Adipose tissue (tissue), 3 donors: ENCODE results near the gene FGF14. TPM values are rescaled to one million over a fixed set of nuclear protein-coding genes. Genes with fewer than 3 reads are reported as not detected.

Experiments
- H3K27ac ChIP-seq: one replicate; pipeline ENCODE4 v1.5.1; 2013; ENCODE audit warnings: low read depth, low read length
- WGBS, 3 donors: extraction: QIAGEN DNeasy Blood & Tissue Kit; methylation state at CpG; one replicate each; pipeline ENCODE4 v1.1.7; 2013; 5-methylcytosine and 5-hydroxymethylcytosine counted together
- polyA plus RNA-seq, 3 donors: library from polyadenylated mRNA; stranded (reverse); fragments of 200-250 nt; gene quantifications; one replicate each; pipeline ENCODE4 v1.2.3, GENCODE V29; 2013
- donor health status: healthy with polysubstance abuse.
- donor health status: Bipolar disorder and iron deficiency.
- donor health status: healthy.

Gene FGF14
- polyA plus RNA-seq, 3 donors: 0.39 to 0.56 (median 0.44) TPM

GRCh38 chr13:102286326-102286725, 115.5 kb downstream of the FGF14 start:
- no peak overlapping the region for H3K27ac ChIP-seq
- WGBS, 3 donors: 73 to 90% (median 90%) methylated on average over 1 of the region's 1 CpG

DNA sequence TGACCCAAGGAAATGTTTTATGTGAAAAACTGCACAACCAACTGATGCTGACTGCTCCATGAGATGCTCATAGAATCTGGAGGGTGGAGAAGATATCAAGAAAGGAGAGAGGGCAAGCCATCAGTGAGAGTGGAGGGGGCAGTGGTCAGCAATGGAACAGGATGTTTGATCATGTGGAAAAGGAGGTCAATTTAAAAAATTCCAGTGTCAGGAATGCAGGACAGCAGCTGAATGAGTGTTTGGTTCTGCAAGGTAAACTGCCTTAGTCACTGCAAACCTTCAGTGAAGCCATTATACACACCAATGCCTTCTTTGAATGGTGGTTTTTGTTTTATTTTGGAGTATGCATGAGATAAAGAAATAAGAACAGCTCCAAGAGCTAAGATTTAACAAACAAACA, 121.5 kb downstream of the FGF14 start:
- no peak overlapping the region for H3K27ac ChIP-seq

GRCh38 chr13:102277286-102277685, 124.6 kb downstream of the FGF14 start:
- no peak overlapping the region for H3K27ac ChIP-seq
- whole genome bisulfite sequencing, 3 donors: 44 to 61% (median 57%) methylated on average over 4 of the region's 4 CpGs

GRCh38 chr13:102276404-102276803, 125.4 kb downstream of the FGF14 start:
- H3K27ac ChIP-seq: no peak overlapping the region
- WGBS, 3 donors: 51 to 59% (median 52%) methylated on average over 1 of the region's 1 CpG

GRCh38 chr13:102275969-102276368, 125.9 kb downstream of the FGF14 start:
- H3K27ac ChIP-seq: no peak overlapping the region
- 33 to 44% (median 41%) methylated on average over 3 of the region's 3 CpGs for WGBS, 3 donors

DNA sequence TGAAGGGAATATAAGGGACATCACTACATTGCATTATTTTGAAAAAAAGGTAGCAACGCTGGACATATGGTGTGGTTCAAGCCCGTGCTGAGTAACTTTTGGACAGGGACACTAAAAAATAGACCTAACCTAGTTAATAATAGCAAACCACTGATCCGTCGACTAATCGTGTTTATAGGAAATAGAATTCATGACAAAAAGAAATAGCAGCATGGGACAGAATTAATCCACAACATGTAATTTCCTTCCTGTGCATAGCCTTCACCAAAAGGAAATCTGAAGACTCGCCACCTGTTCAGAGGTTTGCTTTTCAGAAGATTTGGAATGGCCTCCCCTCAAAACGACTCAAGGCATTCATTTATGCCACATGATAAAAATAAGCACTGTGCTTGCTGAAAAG, 128.7 kb downstream of the FGF14 start:
- H3K27ac ChIP-seq: no peak overlapping the region
- 65 to 79% (median 73%) methylated on average over 7 of the region's 7 CpGs for WGBS, 3 donors

- WGBS, 3 donors: 72 to 80% (median 76%) methylated on average over 1 of the region's 1 CpG
- no peak overlapping the region for H3K27ac ChIP-seq
Observed at GRCh38 chr13:102267191-102267590, 134.7 kb downstream of the FGF14 start.

- no peak overlapping the region for H3K27ac ChIP-seq
- WGBS, 3 donors: 46 to 71% (median 64%) methylated on average over 1 of the region's 1 CpG
Observed at GRCh38 chr13:102261809-102262208, 140.0 kb downstream of the FGF14 start.

- 69 to 81% (median 76%) methylated on average over 3 of the region's 3 CpGs for WGBS, 3 donors
- H3K27ac ChIP-seq: no peak overlapping the region
Observed at GRCh38 chr13:102261316-102261715, 140.5 kb downstream of the FGF14 start.

- no peak overlapping the region for H3K27ac ChIP-seq
- WGBS, 3 donors: 80 to 87% (median 83%) methylated on average over 6 of the region's 6 CpGs
Observed at GRCh38 chr13:102260256-102260655, 141.6 kb downstream of the FGF14 start.

- H3K27ac ChIP-seq: no peak overlapping the region
Observed at GRCh38 chr13:102255409-102255808, 146.4 kb downstream of the FGF14 start.

GRCh38 chr13:102251817-102252216, 150.0 kb downstream of the FGF14 start:
- no peak overlapping the region for H3K27ac ChIP-seq
- WGBS, 3 donors: 76 to 88% (median 86%) methylated on average over 3 of the region's 3 CpGs

DNA sequence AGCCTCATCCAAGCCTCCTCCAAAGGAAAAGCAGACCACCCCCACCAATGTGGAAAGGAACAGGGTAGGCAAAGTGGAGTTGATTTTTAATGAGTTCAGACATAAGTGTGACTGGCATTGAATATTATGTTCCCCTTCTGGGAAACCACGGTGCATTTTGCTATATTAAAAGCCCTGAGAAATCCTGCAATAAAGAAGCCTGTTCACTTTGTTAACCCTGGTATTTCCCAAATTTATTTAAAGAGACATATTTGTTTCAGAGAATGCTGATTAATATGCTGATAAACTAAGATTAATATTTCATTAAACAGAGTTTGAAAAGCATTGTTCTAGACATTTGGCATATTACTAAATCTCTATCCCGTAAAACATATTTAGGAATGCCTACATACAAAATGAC, 151.4 kb downstream of the FGF14 start:
- 74 to 78% (median 76%) methylated on average over 2 of the region's 2 CpGs for WGBS, 3 donors
- no peak overlapping the region for H3K27ac ChIP-seq

DNA sequence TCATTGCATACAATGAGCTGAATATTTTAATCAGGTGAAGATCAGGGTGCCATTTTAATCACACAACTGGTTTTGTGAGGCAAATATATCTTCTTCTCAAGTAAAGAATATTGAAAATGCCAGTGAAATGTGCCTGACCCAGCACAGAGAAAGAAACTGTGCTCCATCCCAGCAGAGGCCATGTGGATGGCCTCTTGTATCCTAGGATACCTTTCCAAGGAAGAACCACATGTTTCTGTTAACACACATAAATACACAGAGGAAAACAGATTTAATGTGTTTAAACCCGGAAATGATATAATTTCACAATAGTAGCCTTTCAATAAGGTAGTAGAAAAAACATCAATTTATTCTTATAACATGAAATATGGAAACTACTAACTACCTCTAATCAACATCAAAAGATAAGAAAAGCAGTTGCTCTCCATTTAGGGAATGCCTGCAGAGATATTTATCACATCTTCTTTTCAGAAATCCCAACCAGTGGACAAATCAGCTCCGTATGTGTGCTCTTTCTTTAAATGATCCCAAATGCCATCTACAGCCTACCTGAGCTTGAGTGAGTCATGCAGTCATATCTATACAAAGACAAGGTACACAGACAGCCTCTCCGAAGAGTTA, 157.1 kb downstream of the FGF14 start:
- 70 to 85% (median 85%) methylated on average over 3 of the region's 3 CpGs for WGBS, 3 donors
- H3K27ac ChIP-seq: no peak overlapping the region

DNA sequence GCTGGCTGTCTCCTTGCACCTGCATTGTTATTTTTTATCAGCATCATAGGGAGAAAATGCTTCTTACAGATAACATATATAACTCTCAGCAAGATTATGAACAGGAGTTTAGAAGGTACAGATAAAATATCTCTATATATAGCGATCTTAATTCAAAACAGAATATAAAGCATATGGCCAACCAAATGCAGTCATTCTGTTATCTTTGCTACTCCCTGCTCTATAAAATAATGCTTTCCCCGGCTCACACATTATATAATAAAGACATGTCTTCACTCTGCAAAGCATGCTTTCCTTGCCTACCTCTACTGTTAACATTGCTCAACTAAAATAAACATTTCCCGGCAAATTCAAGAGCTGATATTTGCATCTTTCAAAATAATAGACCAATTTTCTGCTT, 161.7 kb downstream of the FGF14 start:
- WGBS, 3 donors: 78 to 80% (median 78%) methylated on average over 3 of the region's 3 CpGs

GRCh38 chr13:102237230-102237629, 164.6 kb downstream of the FGF14 start:
- no peak overlapping the region for H3K27ac ChIP-seq
- 70 to 81% (median 76%) methylated on average over 6 of the region's 6 CpGs for WGBS, 3 donors

More for the DNA sequence above, 161.7 kb downstream of the FGF14 start:
- H3K27ac ChIP-seq: no peak overlapping the region

GRCh38 chr13:102236830-102237229, 165.0 kb downstream of the FGF14 start:
- H3K27ac ChIP-seq: no peak overlapping the region
- WGBS, 3 donors: 74 to 92% (median 84%) methylated on average over 8 of the region's 8 CpGs

- WGBS, 3 donors: 49 to 53% (median 49%) methylated on average over 7 of the region's 7 CpGs
- no peak overlapping the region for H3K27ac ChIP-seq
Observed at GRCh38 chr13:102236341-102236740, 165.5 kb downstream of the FGF14 start.

DNA sequence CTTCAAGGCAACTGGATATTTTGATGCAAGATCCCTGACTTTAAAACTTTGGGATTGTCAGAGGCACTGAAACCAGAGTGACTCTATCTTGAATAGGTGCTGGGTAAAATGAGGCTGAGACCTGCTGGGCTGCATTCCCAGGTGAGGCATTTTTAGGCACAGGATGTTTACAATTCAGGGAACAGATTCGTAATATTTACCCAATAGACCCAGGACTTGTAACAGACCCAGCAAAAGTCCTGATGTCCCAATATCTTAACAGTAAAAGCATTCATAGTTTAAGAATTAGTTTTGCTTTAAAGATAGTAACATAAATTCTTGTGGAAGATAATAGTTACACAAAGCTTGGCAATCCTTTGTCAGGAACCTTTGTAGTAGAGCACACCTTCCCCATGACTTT, 166.2 kb downstream of the FGF14 start:
- no peak overlapping the region for H3K27ac ChIP-seq
- 33 to 69% (median 56%) methylated on average over 1 of the region's 1 CpG for WGBS, 3 donors

GRCh38 chr13:102234618-102235017, 167.2 kb downstream of the FGF14 start:
- H3K27ac ChIP-seq: no peak overlapping the region
- 85 to 93% (median 88%) methylated on average over 2 of the region's 2 CpGs for WGBS, 3 donors
